HepG2 (cell line): ENCODE results near the gene LRIG3.

Experiments used
- AGO2 ChIP-seq: fragments of 200-400 bp; formaldehyde crosslinking; optimal IDR thresholded peaks from 2 replicates; pipeline ENCODE3; 2017; ENCODE audit warnings: mild to moderate bottlenecking, low read depth, low read length, moderate library complexity
- IKZF5 ChIP-seq: IDR thresholded peaks from 2 replicates; pipeline ENCODE4 v1.6.1; 2018; ENCODE audit warnings: missing genetic modification reagents, mild to moderate bottlenecking, missing compliant biosample characterization
- ZNF160 ChIP-seq: sonication (generic); formaldehyde crosslinking; IDR thresholded peaks from 2 replicates; pipeline ENCODE4 v1.8.0; 2022; ENCODE audit warnings: mild to moderate bottlenecking, inconsistent platforms, missing genetic modification reagents
- TF ChIP-seq, protein P1 (sequence below): sonication (generic); formaldehyde crosslinking; conservative IDR thresholded peaks from 2 replicates; pipeline ENCODE4 v1.5.0; 2020; ENCODE audit warnings: missing genetic modification reagents

- TF ChIP-seq ZNF160 (CRISPR knock-in tag): no peak
- no peak for TF ChIP-seq AGO2
- TF ChIP-seq, protein P1, sequence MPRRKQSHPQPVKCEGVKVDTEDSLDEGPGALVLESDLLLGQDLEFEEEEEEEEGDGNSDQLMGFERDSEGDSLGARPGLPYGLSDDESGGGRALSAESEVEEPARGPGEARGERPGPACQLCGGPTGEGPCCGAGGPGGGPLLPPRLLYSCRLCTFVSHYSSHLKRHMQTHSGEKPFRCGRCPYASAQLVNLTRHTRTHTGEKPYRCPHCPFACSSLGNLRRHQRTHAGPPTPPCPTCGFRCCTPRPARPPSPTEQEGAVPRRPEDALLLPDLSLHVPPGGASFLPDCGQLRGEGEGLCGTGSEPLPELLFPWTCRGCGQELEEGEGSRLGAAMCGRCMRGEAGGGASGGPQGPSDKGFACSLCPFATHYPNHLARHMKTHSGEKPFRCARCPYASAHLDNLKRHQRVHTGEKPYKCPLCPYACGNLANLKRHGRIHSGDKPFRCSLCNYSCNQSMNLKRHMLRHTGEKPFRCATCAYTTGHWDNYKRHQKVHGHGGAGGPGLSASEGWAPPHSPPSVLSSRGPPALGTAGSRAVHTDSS: no peak
- no peak for TF ChIP-seq IKZF5
Measured at GRCh38 chr12:58901664-58902063, 18.6 kb downstream of the LRIG3 start.
